Measurements from ENCODE around the gene RSF1. TPM values are rescaled to one million over a fixed set of nuclear protein-coding genes. Genes with fewer than 3 reads are reported as not detected.

The RSF1 gene
- total RNA-seq, 1 experiment from 2014 or later: 43.1 TPM

- Histone ChIP-seq H3K27me3 (ENCODE audit: insufficient read depth, low read length) (no peaks in the 10 kb centered on the region), H3K9ac (ENCODE audit: low read length) (no peak overlapping the region), H3K4me1 (ENCODE audit: control insufficient read depth in 1 of 2, insufficient read depth in 2 of 2, low read length in 2 of 2) (no peaks in the 10 kb centered on the region), H3K9me2 (ENCODE audit: insufficient read depth) (no peaks in the 10 kb centered on the region), H3K4me3 (replicated peaks in 1 of 2; ENCODE audit: low read depth in 1 of 2, low read length in 2 of 2) (no peak overlapping the region), H3K4me2 (ENCODE audit: low read length) (no peak overlapping the region), H3K27ac (ENCODE audit: low read depth, low read length) (no peak overlapping the region), H3K36me3 (ENCODE audit: control insufficient read depth in 1 of 2, insufficient read depth in 2 of 2, low read length in 2 of 2) (no peaks in the 10 kb centered on the region), H2AFZ (ENCODE audit: low read depth, low read length, poor library complexity, severe bottlenecking) (no peak overlapping the region), H4K20me1 (ENCODE audit: insufficient read depth) (no peaks in the 10 kb centered on the region), H3K79me2 (ENCODE audit: insufficient read depth, low read length) (no peaks in the 10 kb centered on the region), H3K9me3 (ENCODE audit: control insufficient read depth in 1 of 2, insufficient read depth in 1 of 2, low read depth in 1 of 2, low read length in 2 of 2) (no peaks in the 10 kb centered on the region; a peak in 1 of 4 replicates)
- intact Hi-C loops (cut with micrococcal nuclease): no loop called here
- TF ChIP-seq MAX (IDR thresholded peaks at IDR 0.05): no peak
- no peak for TF ChIP-seq SP1 (IDR thresholded peaks at IDR 0.05; ENCODE audit: low read depth)
- TF ChIP-seq CTCF (IDR thresholded peaks at IDR 0.05 in 2 of 3, conservative IDR thresholded peaks at IDR 0.05 in 1 of 3; ENCODE audit: borderline replicate concordance in 1 of 3, insufficient read depth in 1 of 3, low read depth in 2 of 3, low read length in 2 of 3): no peak
- no peak for TF ChIP-seq YY1 (IDR thresholded peaks at IDR 0.05; ENCODE audit: extremely low read depth, insufficient replicate concordance, low read depth, low read length)
- TF ChIP-seq ZBTB33 (IDR thresholded peaks at IDR 0.05; ENCODE audit: extremely low read depth, insufficient replicate concordance, low read length): no peak
- TF ChIP-seq RAD21 (IDR thresholded peaks at IDR 0.05; ENCODE audit: low read depth): no peak
- TF ChIP-seq EZH2phosphoT487 (IDR thresholded peaks at IDR 0.05; ENCODE audit: borderline replicate concordance): no peak
- no peak for TF ChIP-seq SRF (IDR thresholded peaks at IDR 0.05; ENCODE audit: low read depth)
- no peak for TF ChIP-seq CBX3 (IDR thresholded peaks at IDR 0.05; ENCODE audit: low read depth)
- no peak for TF ChIP-seq EGR1 (IDR thresholded peaks at IDR 0.05; ENCODE audit: low read depth)
- no peak for TF ChIP-seq EZH2 (IDR thresholded peaks at IDR 0.05)
- TF ChIP-seq ZFX (IDR thresholded peaks at IDR 0.05): no peak
- TF ChIP-seq POLR2AphosphoS5 (IDR thresholded peaks at IDR 0.05; ENCODE audit: low read depth, low read length): no peak
- DNase-seq (ENCODE audit: low read depth, low spot score): no peak
- no peak for ATAC-seq
- ChIA-PET RAD21 (ENCODE audit: low non-redundant PET in 1 of 2, low total read pairs in 2 of 2, uncharacterized antibody in 2 of 2, unreplicated experiment in 2 of 2) (no interaction called here), CTCF (no interaction called here), POLR2A (no interaction called here)
- no TSS peak for BruUV-seq (replicated peaks)
Measured at GRCh38 chr11:77725433-77725832, 95.1 kb downstream of the RSF1 start.

All from HCT116 (cell line).